ENCODE data around the gene HSPA12A.

Gene HSPA12A

DNA sequence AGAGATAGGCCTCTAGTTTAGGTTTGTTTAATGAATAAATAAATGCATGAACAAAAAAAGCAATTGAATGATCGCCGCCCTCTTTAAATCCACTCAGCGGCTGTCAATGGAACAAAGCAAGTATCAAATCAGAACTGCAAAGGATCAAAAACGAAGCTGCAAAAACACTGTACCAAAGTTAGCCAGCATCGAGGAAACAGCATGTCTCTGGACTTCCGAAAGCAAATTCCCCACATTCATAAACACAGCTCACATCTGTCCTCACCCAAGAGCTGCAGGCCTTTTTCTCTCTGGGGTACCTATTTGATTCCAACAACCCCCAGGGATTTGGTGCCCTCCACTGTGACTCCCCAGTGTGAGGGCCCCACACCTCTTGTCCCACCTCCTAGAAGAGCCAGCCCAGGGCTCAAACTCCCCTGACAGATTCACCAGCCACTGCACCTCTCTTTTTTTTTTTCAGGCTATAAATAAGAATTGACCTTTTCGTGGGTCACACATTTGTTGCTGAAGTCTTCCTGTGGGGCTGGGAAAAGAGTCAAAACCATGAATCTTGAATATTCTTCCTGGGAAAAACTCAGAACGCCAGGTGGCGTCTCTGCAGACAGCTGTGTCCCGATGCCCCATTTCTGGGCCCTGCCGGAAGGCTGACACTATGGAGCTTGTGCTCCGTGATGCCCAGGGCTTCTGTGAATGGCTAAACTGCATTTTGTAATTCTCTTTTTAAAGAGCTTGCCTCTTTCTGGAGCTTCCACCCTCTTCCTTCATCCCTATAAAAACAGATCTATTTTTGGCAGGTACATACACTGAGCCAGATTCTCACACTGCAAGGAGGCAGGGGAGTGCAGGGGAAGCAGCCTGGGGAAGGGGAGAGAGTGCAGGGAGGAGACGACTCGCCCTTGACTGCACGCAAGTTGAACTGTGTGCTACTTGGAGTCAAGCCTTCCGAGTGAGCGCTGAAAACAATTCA, 51.7 kb downstream of the HSPA12A start:
- peak; percentile 36 for DNase-seq (ENCODE audit: low spot score)

- no peak for DNase-seq (ENCODE audit: low spot score)
Observed at GRCh38 chr10:116689744-116690143, 52.6 kb downstream of the HSPA12A start.

DNA sequence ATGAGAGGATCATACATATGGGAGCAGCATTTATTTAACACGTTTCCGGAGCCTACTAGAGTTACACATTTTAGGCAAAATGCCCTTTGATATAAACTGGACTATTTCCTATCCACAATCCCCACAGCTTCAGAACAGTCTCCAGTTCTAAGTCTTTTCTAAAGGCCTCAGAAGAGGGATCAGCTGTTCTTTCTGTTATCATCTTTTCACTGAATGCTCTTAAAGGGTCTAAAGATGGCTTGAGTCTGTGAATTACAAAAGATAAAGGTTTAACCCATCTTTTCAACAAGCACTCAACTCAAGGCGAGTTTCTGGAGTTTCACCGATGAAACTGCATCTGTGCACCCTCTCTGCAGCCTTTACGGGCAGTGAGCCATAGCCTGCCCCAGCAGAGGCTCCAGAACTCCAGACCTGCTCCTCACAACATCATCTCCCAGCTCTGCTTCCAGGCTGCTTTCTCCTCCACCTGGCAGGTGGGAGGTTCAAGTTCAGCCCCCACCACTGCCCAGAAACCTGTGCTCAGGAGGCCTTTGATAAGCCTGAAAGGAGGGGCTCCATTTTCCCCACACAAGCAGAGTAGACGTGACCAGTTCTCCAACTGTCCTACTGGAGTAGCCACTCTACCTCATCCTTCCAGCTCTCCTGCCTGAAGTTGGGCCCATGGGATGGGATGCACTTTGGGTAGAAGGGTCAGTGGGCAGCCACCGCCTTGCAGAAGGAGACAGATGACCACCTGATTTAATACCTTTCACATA, 53.4 kb downstream of the HSPA12A start:
- DNase-seq (ENCODE audit: low spot score): no peak

DNA sequence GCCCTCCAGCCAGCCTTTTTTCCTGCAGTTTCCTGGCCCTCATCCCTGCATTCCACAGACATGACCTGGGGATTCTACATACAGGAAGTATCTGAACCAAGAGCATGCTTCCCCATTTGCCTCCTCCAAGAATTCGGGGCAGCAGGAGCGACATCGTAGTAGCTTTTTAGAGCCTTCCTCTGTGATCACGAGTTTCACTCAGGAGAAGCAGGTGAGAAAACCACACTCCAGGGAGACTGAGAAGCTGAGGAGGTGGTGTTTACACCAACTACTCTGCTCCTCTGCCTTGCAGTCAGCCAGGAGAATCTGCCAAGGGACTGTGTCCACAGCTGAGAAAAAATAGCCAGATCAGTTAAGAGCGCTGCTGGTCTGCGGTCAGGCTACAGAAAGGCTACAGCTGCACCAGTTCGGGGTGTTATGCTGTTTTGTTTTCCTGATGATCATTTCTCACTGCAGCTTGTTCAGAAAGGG, 54.1 kb downstream of the HSPA12A start:
- DNase-seq (ENCODE audit: low spot score): no peak

- DNase-seq (ENCODE audit: low spot score): no peak
Observed at GRCh38 chr10:116687633-116688032, 54.7 kb downstream of the HSPA12A start.

GRCh38 chr10:116686632-116687031, 55.7 kb downstream of the HSPA12A start:
- no peak for DNase-seq (ENCODE audit: low spot score)

DNA sequence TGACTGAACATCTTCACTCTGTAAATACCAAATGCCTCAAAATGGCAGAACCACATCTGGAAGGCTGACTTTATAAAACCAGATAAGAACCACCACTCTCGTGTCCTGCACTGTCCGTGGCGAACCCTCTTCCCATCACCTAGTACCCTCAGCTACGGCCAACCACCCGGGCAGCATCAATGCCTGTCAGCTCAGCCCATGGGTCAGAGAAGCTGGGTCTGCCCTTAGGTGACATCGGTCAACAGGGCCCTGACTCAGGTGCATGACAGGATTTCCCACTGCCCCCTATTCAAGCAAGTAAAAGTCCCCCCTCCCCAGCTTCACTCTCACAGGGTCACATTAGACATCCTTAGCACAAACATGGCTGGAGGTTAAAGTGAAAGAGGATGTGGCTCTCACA, 56.6 kb downstream of the HSPA12A start:
- no peak for DNase-seq (ENCODE audit: low spot score)

DNA sequence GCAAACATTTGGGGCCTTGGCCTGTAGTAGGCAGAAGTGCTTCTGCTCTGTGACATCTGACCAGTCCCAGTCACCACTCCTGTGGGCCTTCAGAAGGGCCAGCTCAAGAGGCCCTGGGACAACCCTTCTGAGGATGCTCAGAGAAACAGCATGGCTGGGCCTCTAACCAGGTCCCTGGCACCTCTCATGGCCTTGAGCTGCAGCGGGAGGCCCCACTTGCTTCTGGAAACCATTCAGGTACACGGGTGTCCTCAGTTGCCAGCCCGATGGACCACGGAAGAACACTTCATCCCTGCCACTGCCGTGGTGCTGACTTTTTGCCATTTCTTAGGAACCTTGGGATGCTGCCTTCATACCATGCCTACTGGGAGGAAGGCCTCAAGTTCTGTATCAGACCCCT, 57.6 kb downstream of the HSPA12A start:
- DNase-seq (ENCODE audit: low spot score): no peak

- DNase-seq (ENCODE audit: low spot score): no peak
Observed at GRCh38 chr10:116683821-116684220, 58.5 kb downstream of the HSPA12A start.

GRCh38 chr10:116683166-116683565, 59.2 kb downstream of the HSPA12A start:
- DNase-seq (ENCODE audit: low spot score): no peak

DNA sequence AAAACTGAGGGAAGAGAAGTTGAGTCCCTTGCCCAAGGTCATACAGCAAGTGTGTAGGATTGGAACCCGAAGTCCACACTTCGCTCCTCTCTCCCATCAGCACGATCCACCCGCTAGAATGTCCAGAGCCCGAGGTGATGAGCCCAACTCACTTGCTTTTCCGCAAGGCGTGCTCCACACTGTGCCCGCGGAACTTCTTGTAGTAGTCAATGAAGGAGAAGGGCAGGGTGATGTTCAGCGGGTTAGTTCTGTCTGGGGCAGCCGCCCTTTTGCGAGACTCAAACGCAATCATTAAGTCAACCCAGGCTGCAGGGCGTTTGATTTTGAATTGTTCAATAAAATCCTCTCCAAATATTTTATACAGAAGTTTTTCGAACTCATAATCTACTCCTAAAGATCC, 63.0 kb downstream of the HSPA12A start:
- DNase-seq (ENCODE audit: low spot score): no peak

- DNase-seq (ENCODE audit: low spot score): no peak
Observed at GRCh38 chr10:116676633-116677032, 65.7 kb downstream of the HSPA12A start.

GRCh38 chr10:116676118-116676517, 66.2 kb downstream of the HSPA12A start:
- no peak for DNase-seq (ENCODE audit: low spot score)

DNA sequence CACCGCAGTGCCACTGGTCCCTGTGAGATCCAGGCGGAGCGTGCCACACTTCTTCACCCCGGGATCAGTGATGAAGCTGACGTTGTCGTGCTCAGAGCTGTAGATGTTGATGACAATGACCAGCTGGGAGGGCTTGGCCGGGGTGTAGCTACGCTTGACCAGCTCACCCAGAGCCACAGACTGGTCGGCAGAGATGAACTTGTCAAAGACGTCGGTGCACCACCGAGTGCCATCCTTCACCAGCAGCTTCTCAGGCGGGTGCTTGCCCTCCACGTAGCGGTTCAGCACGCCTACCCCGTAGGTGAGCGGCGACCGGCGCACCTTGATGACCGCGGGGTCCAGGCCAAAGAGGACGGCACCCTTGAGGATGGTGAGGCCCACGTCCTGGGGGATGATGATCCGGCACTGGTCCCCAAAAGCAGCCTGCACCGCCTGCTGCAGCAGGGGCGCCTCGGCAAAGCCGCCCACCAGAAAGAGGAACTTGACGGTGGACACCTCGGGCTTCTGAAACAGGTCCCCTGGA, 67.4 kb downstream of the HSPA12A start:
- DNase-seq (ENCODE audit: low spot score): no peak

DNA sequence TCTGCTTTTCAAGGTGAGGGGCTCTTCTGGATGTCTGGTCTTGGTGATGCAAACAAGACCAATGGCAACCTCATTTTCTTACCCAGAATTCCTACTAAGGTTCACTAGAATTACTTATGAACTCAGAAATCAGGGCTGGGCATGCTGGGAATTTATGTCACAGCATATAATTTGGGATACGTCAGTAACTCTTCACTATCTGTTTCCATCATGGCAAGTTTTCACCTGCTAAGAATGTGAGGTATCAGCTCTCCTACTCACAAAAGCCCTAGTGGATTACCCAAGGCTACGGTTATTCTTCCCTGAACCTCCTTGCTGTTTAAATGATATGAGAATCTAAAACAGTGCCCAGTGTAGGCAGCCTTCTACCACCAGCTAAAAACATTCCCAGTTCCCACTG, 68.5 kb downstream of the HSPA12A start:
- DNase-seq (ENCODE audit: low spot score): no peak

GRCh38 chr10:116672891-116673290, 69.5 kb downstream of the HSPA12A start:
- no peak for DNase-seq (ENCODE audit: low spot score)

- no peak for DNase-seq (ENCODE audit: low spot score)
Observed at GRCh38 chr10:116671274-116671926, 71.0 kb downstream of the HSPA12A start.

- DNase-seq (ENCODE audit: low spot score): no peak
Observed at GRCh38 chr10:116670706-116671105, 71.7 kb downstream of the HSPA12A start.

GRCh38 chr10:116669832-116670644, 72.3 kb downstream of the HSPA12A start:
- DNase-seq (ENCODE audit: low spot score): no peak

- DNase-seq (ENCODE audit: low spot score): no peak
Observed at GRCh38 chr10:116669080-116669479, 73.3 kb downstream of the HSPA12A start.

DNA sequence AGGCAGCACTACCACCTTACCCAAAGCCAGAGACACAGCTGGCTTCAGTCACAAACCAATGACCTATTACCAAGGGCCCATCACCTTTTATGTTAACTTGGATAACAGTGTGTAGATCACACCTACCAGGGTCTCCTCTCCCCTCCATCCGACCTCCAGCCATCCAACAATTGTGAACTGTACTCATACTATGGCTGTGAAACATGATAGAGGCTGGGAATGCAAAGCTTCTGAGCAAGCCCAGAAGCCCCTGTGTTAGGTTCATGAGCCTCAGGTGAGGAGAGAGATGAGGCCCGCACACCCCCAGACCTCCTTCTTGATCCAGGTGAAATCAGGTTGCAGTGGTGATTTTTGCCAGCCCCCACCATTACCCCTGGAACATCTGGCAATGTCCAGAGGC, 73.9 kb downstream of the HSPA12A start:
- no peak for DNase-seq (ENCODE audit: low spot score)

Measured in pons (tissue), 1 donor.